Retinal pigment epithelial cell (primary cell): ENCODE data around the gene KHK.

ENCODE experiments used
- DNase-seq: peaks from one replicate; pipeline ENCODE4 v3.0.0-alpha.2; 2010; ENCODE audit warnings: low read depth
- H3K4me3 ChIP-seq: 2 replicates; pipeline ENCODE4 v1.5.1; 2011; ENCODE audit warnings: mild to moderate bottlenecking, low read length, control low read depth, moderate library complexity
- CTCF ChIP-seq: conservative IDR thresholded peaks from 2 replicates; pipeline ENCODE4 v1.5.1; 2011; ENCODE audit warnings: low read depth, low read length, control low read depth, inconsistent platforms

The KHK gene

DNA sequence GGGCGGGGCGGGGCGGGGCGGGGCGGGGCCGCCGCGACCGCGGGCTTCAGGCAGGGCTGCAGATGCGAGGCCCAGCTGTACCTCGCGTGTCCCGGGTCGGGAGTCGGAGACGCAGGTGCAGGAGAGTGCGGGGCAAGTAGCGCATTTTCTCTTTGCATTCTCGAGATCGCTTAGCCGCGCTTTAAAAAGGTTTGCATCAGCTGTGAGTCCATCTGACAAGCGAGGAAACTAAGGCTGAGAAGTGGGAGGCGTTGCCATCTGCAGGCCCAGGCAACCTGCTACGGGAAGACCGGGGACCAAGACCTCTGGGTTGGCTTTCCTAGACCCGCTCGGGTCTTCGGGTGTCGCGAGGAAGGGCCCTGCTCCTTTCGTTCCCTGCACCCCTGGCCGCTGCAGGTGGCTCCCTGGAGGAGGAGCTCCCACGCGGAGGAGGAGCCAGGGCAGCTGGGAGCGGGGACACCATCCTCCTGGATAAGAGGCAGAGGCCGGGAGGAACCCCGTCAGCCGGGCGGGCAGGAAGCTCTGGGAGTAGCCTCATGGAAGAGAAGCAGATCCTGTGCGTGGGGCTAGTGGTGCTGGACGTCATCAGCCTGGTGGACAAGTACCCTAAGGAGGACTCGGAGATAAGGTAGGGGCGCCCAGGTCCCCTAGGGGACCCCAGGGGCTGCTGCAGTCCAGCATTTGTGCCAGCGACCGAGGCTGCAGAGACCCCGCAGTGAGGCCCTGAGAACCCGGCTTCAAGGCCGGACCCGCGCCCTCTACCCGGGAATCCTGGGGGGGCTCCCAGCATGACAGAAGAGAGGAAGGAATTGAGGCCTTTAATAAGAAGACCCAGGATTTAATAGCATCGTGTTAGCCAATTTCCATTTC is at the start of gene KHK:
KHK (plus strand) TSS at position 49 of the 870 bp plus-strand sequence; CDS start at position 537, 488 bp downstream.
- no peak for DNase-seq
- peak within 1 kb of the TSS; percentile 56 for H3K4me3 ChIP-seq
- TF ChIP-seq CTCF, result no peak

DNA sequence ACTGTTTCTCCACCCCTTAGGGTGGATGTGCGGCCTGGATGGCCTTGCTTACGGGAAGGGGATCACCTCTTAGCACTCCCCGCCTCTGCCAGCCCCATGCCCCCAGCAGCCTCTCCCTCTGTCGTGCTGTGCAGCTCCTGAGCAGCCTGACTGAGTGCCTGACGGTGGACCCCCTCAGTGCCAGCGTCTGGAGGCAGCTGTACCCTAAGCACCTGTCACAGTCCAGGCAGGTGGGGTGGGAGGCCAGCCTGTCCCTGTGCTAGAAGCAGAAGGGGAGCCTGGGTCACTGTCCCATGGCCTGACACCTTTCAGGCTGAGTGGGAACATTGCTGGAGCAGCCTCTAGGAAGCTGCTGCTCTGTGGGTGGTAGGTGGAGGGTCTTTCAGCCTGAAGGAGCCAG is 48.6 kb upstream of the KHK start:
- no peak for DNase-seq
- TF ChIP-seq CTCF, result no peak
- no peak overlapping the region for H3K4me3 ChIP-seq

- no peak overlapping the region for H3K4me3 ChIP-seq
- no peak for TF ChIP-seq CTCF
- no peak for DNase-seq
Observed at GRCh38 chr2:27038631-27039339, 47.8 kb upstream of the KHK start.

DNA sequence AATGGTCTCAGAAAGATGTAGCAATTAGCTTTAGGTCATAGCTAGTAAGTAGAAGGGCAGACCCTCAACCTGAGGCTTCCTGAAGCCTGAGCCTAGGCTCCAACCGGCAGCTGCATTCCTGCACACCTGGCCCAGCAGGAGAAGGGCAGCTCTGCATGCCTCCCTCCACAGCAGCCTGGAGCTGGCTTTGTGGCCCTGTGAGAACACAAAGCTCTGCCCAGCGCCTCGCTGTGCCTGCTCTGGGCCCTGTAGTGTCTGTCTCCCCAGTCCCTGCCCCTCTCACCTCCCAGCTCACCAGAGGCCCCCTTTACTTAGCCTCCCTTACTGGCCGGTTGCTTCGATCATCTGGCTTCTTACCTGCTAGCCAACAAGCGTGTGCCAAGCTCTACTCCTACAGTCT is 47.1 kb upstream of the KHK start:
- TF ChIP-seq CTCF, result no peak
- DNase-seq, result no peak
- no peak overlapping the region for H3K4me3 ChIP-seq

- no peak overlapping the region for H3K4me3 ChIP-seq
- DNase-seq, result no peak
- TF ChIP-seq CTCF, result no peak
Observed at GRCh38 chr2:27039871-27040270, 46.7 kb upstream of the KHK start.

DNA sequence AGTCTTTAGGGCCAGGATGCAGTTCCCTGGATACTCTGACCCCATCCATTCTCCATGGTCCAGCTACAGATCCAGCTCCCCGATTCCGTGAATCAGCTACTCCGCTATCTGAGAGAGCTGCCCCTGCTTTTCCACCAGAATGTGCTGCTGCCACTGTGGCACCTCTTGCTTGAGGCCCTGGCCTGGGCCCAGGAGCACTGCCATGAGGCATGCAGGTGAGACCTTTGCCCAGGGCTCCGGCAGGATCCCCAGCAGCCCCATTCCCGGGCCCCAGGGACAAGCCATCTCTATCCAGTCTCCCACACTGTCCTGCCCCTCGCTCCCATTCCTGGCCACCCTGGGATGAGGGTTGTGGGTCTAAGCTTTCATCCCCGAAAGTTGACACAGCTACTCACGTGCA is 46.3 kb upstream of the KHK start:
- DNase-seq, result no peak
- no peak for TF ChIP-seq CTCF
- no peak overlapping the region for H3K4me3 ChIP-seq
